Thoracic aorta endothelial cell (primary cell): ENCODE measurements around the gene SRRM4. TPM values are rescaled to one million over a fixed set of nuclear protein-coding genes. Genes with fewer than 3 reads are reported as not detected.

ENCODE experiments used
- total RNA-seq: library from RNA; depleted of rRNA; stranded (reverse); fragments of >200 nt; gene quantifications from 2 replicates; pipeline ENCODE4 v1.2.3, GENCODE V29; 2012

SRRM4 gene
- not detected in 2 replicates for total RNA-seq

GRCh38 chr12:118981285-118982211 lies at the start of gene SRRM4:
Gene SRRM4, plus strand, starts transcription at chr12:118981541. Its CDS starts 342 bp downstream, at chr12:118981883.

DNA sequence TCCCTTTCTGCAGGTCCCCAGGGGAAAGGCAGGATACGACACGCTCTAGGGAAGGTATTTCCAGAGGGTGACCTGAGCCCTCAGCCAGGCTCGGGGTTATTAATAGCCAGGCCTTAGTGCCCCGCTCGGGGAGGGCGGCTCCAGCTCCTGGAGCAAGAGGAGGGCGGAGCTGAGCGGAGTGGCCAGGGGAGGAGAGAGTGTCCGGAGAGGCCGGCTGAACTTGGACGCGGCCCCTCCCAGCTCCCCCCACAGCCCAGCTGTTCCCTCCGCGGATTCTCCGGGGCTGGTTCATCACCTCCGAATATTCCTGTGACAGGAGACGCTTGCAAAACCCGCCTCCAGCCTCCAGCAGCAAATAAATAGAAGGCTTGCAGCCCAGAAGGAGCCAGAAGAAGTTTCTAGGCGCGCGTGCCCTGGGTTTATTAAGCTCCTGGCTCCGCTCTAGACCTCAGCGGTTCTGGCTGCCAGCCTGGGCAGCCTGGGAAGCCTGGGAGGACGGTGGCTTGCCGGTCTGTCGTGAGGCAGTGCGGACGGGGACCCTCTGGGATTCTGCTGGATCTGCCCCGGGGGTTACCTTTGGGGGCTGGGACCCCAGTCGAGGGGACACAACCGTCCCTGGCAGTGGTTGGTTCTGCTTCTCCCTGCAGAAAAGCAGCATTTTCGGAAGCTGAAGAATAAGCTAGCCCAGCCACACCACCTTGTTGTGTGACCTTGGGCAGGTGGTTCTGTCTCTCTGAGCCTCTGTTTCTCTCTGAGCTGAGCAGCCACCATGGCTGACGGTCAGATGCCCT lies 197.4 kb downstream of the SRRM4 start, which contains the start of gene HSPB8:
Gene HSPB8 (plus strand): TSS at position 388 of the 791 bp plus-strand sequence. CDS start 382 bp downstream, at position 770.

Other genes with a start within 250 kb of the SRRM4 start
- 5.5 and 6.0 TPM in 2 replicates for gene HSPB8, start 197.4 kb downstream of the SRRM4 start, total RNA-seq